GM12878 (cell line): ENCODE measurements around the gene UNC93B1. TPM values are rescaled to one million over a fixed set of nuclear protein-coding genes. Genes with fewer than 3 reads are reported as not detected.
A peak's percentile ranks its signal among the peaks of the same experiment; 100 is the strongest.

Experiments
- ASH2L ChIP-seq: fragments of 300-600, 200-600 bp; sonication (generic); IDR thresholded peaks from 2 replicates; pipeline ENCODE4 v1.6.1; 2017; ENCODE audit warnings: low read depth, mild to moderate bottlenecking, borderline replicate concordance
- E2F4 ChIP-seq: IDR thresholded peaks from 2 replicates; pipeline ENCODE4 v1.6.1; 2012; ENCODE audit warnings: low read depth, low read length, improper control_type of control experiment
- KLF5 ChIP-seq: fragments of 450-650 bp; IDR thresholded peaks from 2 replicates; pipeline ENCODE4 v1.6.1; 2014; ENCODE audit warnings: mild to moderate bottlenecking; ENCODE audit not compliant: partially characterized antibody
- MYC ChIP-seq: IDR thresholded peaks from 2 replicates; pipeline ENCODE4 v1.6.1; 2011; ENCODE audit warnings: mild to moderate bottlenecking, low read length, moderate library complexity, inconsistent platforms; ENCODE audit not compliant: insufficient read depth, insufficient replicate concordance, insufficient read length, severe bottlenecking
- NR2C1 ChIP-seq: fragments of 450-650 bp; IDR thresholded peaks from 2 replicates; pipeline ENCODE4 v1.6.1; 2017; ENCODE audit warnings: antibody characterized with exemption, mild to moderate bottlenecking, moderate library complexity
- POLR2AphosphoS5 ChIP-seq: IDR thresholded peaks from 2 replicates; pipeline ENCODE4 v1.6.1; 2011; ENCODE audit warnings: mild to moderate bottlenecking, low read length, inconsistent platforms
- RELB ChIP-seq: fragments of 450-650 bp; IDR thresholded peaks from 2 replicates; pipeline ENCODE4 v1.6.1; 2017; ENCODE audit warnings: low read depth, mild to moderate bottlenecking, moderate library complexity
- SMARCA5 ChIP-seq: fragments of 450-650 bp; IDR thresholded peaks from 2 replicates; pipeline ENCODE4 v1.6.1; 2017; ENCODE audit warnings: mild to moderate bottlenecking
- TBL1XR1 ChIP-seq: IDR thresholded peaks from 2 replicates; pipeline ENCODE4 v1.6.1; 2012; ENCODE audit warnings: low read depth, low read length, improper control_type of control experiment
- TCF7 ChIP-seq: IDR thresholded peaks from 2 replicates; pipeline ENCODE4 v1.6.1; 2014; ENCODE audit warnings: antibody characterized with exemption, borderline replicate concordance
- USF1 ChIP-seq: IDR thresholded peaks from 2 replicates; pipeline ENCODE4 v1.6.1; 2011; ENCODE audit warnings: borderline replicate concordance, low read depth, mild to moderate bottlenecking, moderate library complexity, mixed read lengths, low read length; ENCODE audit not compliant: insufficient read depth; ENCODE audit errors: extremely low read length
- polyA plus RNA-seq, 11 experiments: library from polyadenylated mRNA; depleted of rRNA in 4 of 11; unstranded in 6 of 11; stranded (reverse) in 5 of 11; fragments of >200 nt; fragmentation: Nextera tagmentation in 4 of 11; fragmentation: Illumina TruSeq in 1 of 11; extraction: Ambion mirVana in 4 of 11; extraction: Trizol in 1 of 11; gene quantifications; 1 replicate in 1 of 11; 2 replicates in 10 of 11; pipeline versions ENCODE4 v1.2.1 to v1.2.3, GENCODE V29; 2011 to 2016; ENCODE audit warnings: inconsistent platforms in 2 of 11, missing spikeins in 2 of 11, low read depth in 1 of 11
- total RNA-seq, 4 experiments: library from RNA; depleted of rRNA in 3 of 4; stranded (reverse); fragments of >200 nt in 3 of 4; fragmentation: Illumina TruSeq in 1 of 4; extraction: Trizol in 1 of 4; gene quantifications; 2 replicates each; pipeline versions ENCODE4 v1.2.1 to v1.2.3, GENCODE V29; 2013 to 2021
- TF ChIP-seq, protein P1 (sequence below): fragments of 450-650 bp; IDR thresholded peaks from 2 replicates; pipeline ENCODE4 v1.6.1; 2017; ENCODE audit warnings: mild to moderate bottlenecking, moderate library complexity
- TF ChIP-seq, protein P2 (sequence below): fragments of 450-650 bp; IDR thresholded peaks from 2 replicates; pipeline ENCODE4 v1.6.1; 2018; ENCODE audit warnings: borderline replicate concordance, mild to moderate bottlenecking; ENCODE audit not compliant: partially characterized antibody
- TF ChIP-seq, protein P3 (sequence below): fragments of 450-650 bp; IDR thresholded peaks from 2 replicates; pipeline ENCODE4 v1.6.1; 2017; ENCODE audit warnings: antibody characterized with exemption, mild to moderate bottlenecking, moderate library complexity

UNC93B1 gene
- total and polyA plus RNA-seq, 10 of the 15 experiments (the other 5 are each of a cell fraction or from before 2014, with no cell fraction given): 1.3 to 79.7 (median 36.3) TPM

DNA sequence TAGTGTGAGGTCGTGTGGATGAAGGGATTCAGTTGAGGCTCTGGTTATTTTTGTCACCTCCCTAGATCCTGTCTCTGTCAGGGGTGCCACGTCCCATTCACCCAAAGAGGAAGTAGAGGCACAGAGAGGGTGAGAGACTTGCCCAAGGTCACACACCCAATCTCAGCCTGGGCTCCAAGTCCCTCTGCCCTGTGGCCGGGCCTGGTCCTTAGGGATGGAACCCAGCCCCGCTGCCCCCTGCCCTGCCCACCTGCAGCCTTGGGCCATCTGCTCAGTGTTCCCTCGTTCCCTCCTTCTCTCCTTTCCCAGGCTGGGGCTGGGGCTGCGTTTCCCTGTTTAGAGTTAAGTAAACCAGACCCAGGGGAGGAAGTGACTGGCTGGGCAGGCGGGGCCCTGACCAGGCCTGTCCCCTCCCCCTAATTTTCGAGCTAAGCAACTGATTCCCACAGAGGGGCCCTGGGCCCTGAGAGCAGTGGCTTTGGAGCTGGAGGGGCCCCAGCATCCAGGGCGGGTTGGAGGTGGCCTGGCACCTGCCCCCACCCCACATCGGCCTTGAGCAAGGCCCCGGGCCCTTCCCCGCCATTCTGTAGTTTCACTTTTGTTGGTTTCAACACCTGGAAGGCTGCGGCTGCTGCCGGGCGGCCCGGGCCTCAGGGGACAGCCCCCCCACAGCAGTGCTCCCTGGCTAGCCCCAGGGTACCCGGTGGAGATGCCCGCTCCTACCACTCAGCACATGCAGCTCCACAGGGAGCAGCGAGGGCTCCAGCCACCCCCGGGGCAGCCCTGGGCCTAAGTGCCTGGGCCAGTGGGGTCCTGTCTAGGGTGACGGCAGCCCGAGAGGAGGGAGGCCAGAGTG lies 36.4 kb upstream of the UNC93B1 start (continued):
- TF ChIP-seq, protein P1, sequence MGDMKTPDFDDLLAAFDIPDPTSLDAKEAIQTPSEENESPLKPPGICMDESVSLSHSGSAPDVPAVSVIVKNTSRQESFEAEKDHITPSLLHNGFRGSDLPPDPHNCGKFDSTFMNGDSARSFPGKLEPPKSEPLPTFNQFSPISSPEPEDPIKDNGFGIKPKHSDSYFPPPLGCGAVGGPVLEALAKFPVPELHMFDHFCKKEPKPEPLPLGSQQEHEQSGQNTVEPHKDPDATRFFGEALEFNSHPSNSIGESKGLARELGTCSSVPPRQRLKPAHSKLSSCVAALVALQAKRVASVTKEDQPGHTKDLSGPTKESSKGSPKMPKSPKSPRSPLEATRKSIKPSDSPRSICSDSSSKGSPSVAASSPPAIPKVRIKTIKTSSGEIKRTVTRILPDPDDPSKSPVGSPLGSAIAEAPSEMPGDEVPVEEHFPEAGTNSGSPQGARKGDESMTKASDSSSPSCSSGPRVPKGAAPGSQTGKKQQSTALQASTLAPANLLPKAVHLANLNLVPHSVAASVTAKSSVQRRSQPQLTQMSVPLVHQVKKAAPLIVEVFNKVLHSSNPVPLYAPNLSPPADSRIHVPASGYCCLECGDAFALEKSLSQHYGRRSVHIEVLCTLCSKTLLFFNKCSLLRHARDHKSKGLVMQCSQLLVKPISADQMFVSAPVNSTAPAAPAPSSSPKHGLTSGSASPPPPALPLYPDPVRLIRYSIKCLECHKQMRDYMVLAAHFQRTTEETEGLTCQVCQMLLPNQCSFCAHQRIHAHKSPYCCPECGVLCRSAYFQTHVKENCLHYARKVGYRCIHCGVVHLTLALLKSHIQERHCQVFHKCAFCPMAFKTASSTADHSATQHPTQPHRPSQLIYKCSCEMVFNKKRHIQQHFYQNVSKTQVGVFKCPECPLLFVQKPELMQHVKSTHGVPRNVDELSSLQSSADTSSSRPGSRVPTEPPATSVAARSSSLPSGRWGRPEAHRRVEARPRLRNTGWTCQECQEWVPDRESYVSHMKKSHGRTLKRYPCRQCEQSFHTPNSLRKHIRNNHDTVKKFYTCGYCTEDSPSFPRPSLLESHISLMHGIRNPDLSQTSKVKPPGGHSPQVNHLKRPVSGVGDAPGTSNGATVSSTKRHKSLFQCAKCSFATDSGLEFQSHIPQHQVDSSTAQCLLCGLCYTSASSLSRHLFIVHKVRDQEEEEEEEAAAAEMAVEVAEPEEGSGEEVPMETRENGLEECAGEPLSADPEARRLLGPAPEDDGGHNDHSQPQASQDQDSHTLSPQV: no peak
- no peak for TF ChIP-seq USF1
- no peak for TF ChIP-seq ASH2L
- TF ChIP-seq SMARCA5: peak; percentile 96
- no peak; the same call in 1 of the 2 replicates for TF ChIP-seq RELB
- no peak for TF ChIP-seq TBL1XR1
- TF ChIP-seq KLF5: no peak
- TF ChIP-seq, protein P2, sequence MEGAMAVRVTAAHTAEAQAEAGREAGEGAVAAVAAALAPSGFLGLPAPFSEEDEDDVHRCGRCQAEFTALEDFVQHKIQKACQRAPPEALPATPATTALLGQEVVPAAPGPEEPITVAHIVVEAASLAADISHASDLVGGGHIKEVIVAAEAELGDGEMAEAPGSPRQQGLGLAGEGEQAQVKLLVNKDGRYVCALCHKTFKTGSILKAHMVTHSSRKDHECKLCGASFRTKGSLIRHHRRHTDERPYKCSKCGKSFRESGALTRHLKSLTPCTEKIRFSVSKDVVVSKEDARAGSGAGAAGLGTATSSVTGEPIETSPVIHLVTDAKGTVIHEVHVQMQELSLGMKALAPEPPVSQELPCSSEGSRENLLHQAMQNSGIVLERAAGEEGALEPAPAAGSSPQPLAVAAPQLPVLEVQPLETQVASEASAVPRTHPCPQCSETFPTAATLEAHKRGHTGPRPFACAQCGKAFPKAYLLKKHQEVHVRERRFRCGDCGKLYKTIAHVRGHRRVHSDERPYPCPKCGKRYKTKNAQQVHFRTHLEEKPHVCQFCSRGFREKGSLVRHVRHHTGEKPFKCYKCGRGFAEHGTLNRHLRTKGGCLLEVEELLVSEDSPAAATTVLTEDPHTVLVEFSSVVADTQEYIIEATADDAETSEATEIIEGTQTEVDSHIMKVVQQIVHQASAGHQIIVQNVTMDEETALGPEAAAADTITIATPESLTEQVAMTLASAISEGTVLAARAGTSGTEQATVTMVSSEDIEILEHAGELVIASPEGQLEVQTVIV: no peak
- no peak for TF ChIP-seq NR2C1
- TF ChIP-seq TCF7: no peak
- TF ChIP-seq POLR2AphosphoS5: no peak
- TF ChIP-seq E2F4: no peak
- TF ChIP-seq, protein P3, sequence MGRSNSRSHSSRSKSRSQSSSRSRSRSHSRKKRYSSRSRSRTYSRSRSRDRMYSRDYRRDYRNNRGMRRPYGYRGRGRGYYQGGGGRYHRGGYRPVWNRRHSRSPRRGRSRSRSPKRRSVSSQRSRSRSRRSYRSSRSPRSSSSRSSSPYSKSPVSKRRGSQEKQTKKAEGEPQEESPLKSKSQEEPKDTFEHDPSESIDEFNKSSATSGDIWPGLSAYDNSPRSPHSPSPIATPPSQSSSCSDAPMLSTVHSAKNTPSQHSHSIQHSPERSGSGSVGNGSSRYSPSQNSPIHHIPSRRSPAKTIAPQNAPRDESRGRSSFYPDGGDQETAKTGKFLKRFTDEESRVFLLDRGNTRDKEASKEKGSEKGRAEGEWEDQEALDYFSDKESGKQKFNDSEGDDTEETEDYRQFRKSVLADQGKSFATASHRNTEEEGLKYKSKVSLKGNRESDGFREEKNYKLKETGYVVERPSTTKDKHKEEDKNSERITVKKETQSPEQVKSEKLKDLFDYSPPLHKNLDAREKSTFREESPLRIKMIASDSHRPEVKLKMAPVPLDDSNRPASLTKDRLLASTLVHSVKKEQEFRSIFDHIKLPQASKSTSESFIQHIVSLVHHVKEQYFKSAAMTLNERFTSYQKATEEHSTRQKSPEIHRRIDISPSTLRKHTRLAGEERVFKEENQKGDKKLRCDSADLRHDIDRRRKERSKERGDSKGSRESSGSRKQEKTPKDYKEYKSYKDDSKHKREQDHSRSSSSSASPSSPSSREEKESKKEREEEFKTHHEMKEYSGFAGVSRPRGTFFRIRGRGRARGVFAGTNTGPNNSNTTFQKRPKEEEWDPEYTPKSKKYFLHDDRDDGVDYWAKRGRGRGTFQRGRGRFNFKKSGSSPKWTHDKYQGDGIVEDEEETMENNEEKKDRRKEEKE: no peak
- no peak for TF ChIP-seq MYC
